ENCODE measurements around the gene IFT57. TPM values are rescaled to one million over a fixed set of nuclear protein-coding genes. Genes with fewer than 3 reads are reported as not detected.
"Not testable (repeated sequence)": the region's sequence is repeated elsewhere in the genome, so short reads cannot be mapped to it uniquely, and the experiment has no call there.

IFT57 gene
- total RNA-seq, 2 experiments from 2014 or later = 22.0 to 26.9 TPM

- peaks cover 5% of the 10 kb centered on the region for H3K4me1 Mint-ChIP-seq
These were observed 44.7 kb downstream of the IFT57 start for GRCh38 chr3:108177536-108177935.

GRCh38 chr3:108175352-108175751 lies 46.9 kb downstream of the IFT57 start:
- ATAC-seq (ENCODE audit: low read depth) = no peak
- no peaks in the 10 kb centered on the region for H3K27me3 Mint-ChIP-seq
- H3K4me1 Mint-ChIP-seq = peaks cover 9% of the 10 kb centered on the region
- DNase-seq = no peak
- POLR2A ChIA-PET = no interaction called here
- H3K27ac Mint-ChIP-seq = no peak overlapping the region
- H3K36me3 Mint-ChIP-seq = peaks cover 17% of the 10 kb centered on the region
- H3K9me3 Mint-ChIP-seq = no peaks in the 10 kb centered on the region
- peak overlapping the region; percentile 53 for H3K4me3 Mint-ChIP-seq

More at GRCh38 chr3:108177536-108177935, 44.7 kb downstream of the IFT57 start:
- DNase-seq = no peak
- H3K27me3 Mint-ChIP-seq = no peaks in the 10 kb centered on the region
- no peak overlapping the region for H3K4me3 Mint-ChIP-seq
- POLR2A ChIA-PET = no interaction called here
- peaks cover 16% of the 10 kb centered on the region for H3K36me3 Mint-ChIP-seq
- H3K27ac Mint-ChIP-seq = no peak overlapping the region
- no peak for ATAC-seq (ENCODE audit: low read depth)
- no peaks in the 10 kb centered on the region for H3K9me3 Mint-ChIP-seq

- Mint-ChIP-seq H3K36me3 (peaks cover 24% of the 10 kb centered on the region), H3K4me3 (no peak overlapping the region), H3K4me1 (peaks cover 15% of the 10 kb centered on the region), H3K27ac (no peak overlapping the region), H3K9me3 (peaks cover 4% of the 10 kb centered on the region), H3K27me3 (no peaks in the 10 kb centered on the region)
- ATAC-seq (ENCODE audit: low read depth) (no peak), DNase-seq (no peak)
- POLR2A ChIA-PET = no interaction called here
These were observed 51.1 kb downstream of the IFT57 start for GRCh38 chr3:108171106-108171505.

- DNase-seq (no peak), ATAC-seq (ENCODE audit: low read depth) (no peak)
- no peak overlapping the region for H3K4me3 Mint-ChIP-seq
- peaks cover 6% of the 10 kb centered on the region for H3K4me1 Mint-ChIP-seq
- H3K9me3 Mint-ChIP-seq = peaks cover 2% of the 10 kb centered on the region
- no peaks in the 10 kb centered on the region for H3K27me3 Mint-ChIP-seq
- H3K36me3 Mint-ChIP-seq = peaks cover 24% of the 10 kb centered on the region
- POLR2A ChIA-PET = no interaction called here
- H3K27ac Mint-ChIP-seq = no peak overlapping the region
These were observed 57.8 kb downstream of the IFT57 start for GRCh38 chr3:108164391-108164790.

- Mint-ChIP-seq H3K4me1 (peaks cover 4% of the 10 kb centered on the region), H3K27ac (no peak overlapping the region), H3K27me3 (no peaks in the 10 kb centered on the region), H3K9me3 (no peaks in the 10 kb centered on the region), H3K4me3 (no peak overlapping the region), H3K36me3 (peaks cover 9% of the 10 kb centered on the region)
- POLR2A ChIA-PET = no interaction called here
- no peak for ATAC-seq (ENCODE audit: low read depth)
- DNase-seq = no peak
These were observed 62.4 kb downstream of the IFT57 start for GRCh38 chr3:108159865-108160264.

GRCh38 chr3:108159105-108159504 lies 63.1 kb downstream of the IFT57 start:
- Mint-ChIP-seq H3K4me3 (no peak overlapping the region), H3K27ac (no peak overlapping the region), H3K9me3 (no peaks in the 10 kb centered on the region), H3K4me1 (peaks cover 4% of the 10 kb centered on the region), H3K27me3 (no peaks in the 10 kb centered on the region), H3K36me3 (peaks cover 9% of the 10 kb centered on the region)
- no peak for DNase-seq
- no peak for ATAC-seq (ENCODE audit: low read depth)
- POLR2A ChIA-PET = no interaction called here

GRCh38 chr3:108158251-108158650 lies 64.0 kb downstream of the IFT57 start:
- H3K36me3 Mint-ChIP-seq = peaks cover 9% of the 10 kb centered on the region
- H3K4me3 Mint-ChIP-seq = no peak overlapping the region
- no peaks in the 10 kb centered on the region for H3K9me3 Mint-ChIP-seq
- ATAC-seq (ENCODE audit: low read depth) = no peak
- H3K27me3 Mint-ChIP-seq = no peaks in the 10 kb centered on the region
- no peak for DNase-seq
- H3K4me1 Mint-ChIP-seq = peaks cover 8% of the 10 kb centered on the region
- POLR2A ChIA-PET = interaction anchor here (0.6 kb wide), 1 partner anchor 434 kb away, joined by 3 read pairs; no protein-coding TSS in a partner anchor
- no peak overlapping the region for H3K27ac Mint-ChIP-seq

GRCh38 chr3:108157273-108157672 lies 65.0 kb downstream of the IFT57 start:
- ATAC-seq (ENCODE audit: low read depth) (no peak), DNase-seq (no peak)
- Mint-ChIP-seq H3K9me3 (no peaks in the 10 kb centered on the region), H3K36me3 (peaks cover 9% of the 10 kb centered on the region), H3K4me3 (no peak overlapping the region), H3K4me1 (peaks cover 10% of the 10 kb centered on the region), H3K27me3 (no peaks in the 10 kb centered on the region), H3K27ac (no peak overlapping the region)
- POLR2A ChIA-PET = interaction anchor here (1.0 kb wide), 1 partner anchor 66 kb away, joined by 3 read pairs; no protein-coding TSS in a partner anchor

- POLR2A ChIA-PET = no interaction called here
- H3K4me1 Mint-ChIP-seq = peaks cover 10% of the 10 kb centered on the region
- no peak for DNase-seq
- no peaks in the 10 kb centered on the region for H3K9me3 Mint-ChIP-seq
- ATAC-seq (ENCODE audit: low read depth) = no peak
- H3K27ac Mint-ChIP-seq = no peak overlapping the region
- no peaks in the 10 kb centered on the region for H3K27me3 Mint-ChIP-seq
- H3K4me3 Mint-ChIP-seq = no peak overlapping the region
- H3K36me3 Mint-ChIP-seq = peaks cover 9% of the 10 kb centered on the region
These were observed 65.8 kb downstream of the IFT57 start for GRCh38 chr3:108156312-108156853.

- H3K27me3 Mint-ChIP-seq; ATAC-seq (ENCODE audit: low read depth); DNase-seq; H3K4me1 Mint-ChIP-seq; H3K9me3 Mint-ChIP-seq; POLR2A ChIA-PET; H3K36me3 Mint-ChIP-seq; H3K27ac Mint-ChIP-seq; H3K4me3 Mint-ChIP-seq: not testable (repeated sequence)
These were observed 66.6 kb downstream of the IFT57 start for GRCh38 chr3:108155642-108156041.

GRCh38 chr3:108153451-108153981 lies 68.7 kb downstream of the IFT57 start:
- POLR2A ChIA-PET = interaction anchor here (0.9 to 1.2 kb wide), 2 partner anchors 139 to 324 kb away, joined by 3 to 4 read pairs; no protein-coding TSS in a partner anchor
- Mint-ChIP-seq H3K4me3 (no peak overlapping the region), H3K27ac (peak overlapping the region; percentile 32), H3K9me3 (no peaks in the 10 kb centered on the region), H3K27me3 (no peaks in the 10 kb centered on the region), H3K36me3 (no peaks in the 10 kb centered on the region), H3K4me1 (peaks cover 9% of the 10 kb centered on the region)
- ATAC-seq (ENCODE audit: low read depth) (peak; percentile 82), DNase-seq (peak; percentile 44)

GRCh38 chr3:108152274-108152673 lies 70.0 kb downstream of the IFT57 start:
- H3K27ac Mint-ChIP-seq = no peak overlapping the region
- DNase-seq = no peak
- no peaks in the 10 kb centered on the region for H3K9me3 Mint-ChIP-seq
- H3K4me3 Mint-ChIP-seq = no peak overlapping the region
- no peak for ATAC-seq (ENCODE audit: low read depth)
- peaks cover 2% of the 10 kb centered on the region for H3K36me3 Mint-ChIP-seq
- H3K27me3 Mint-ChIP-seq = no peaks in the 10 kb centered on the region
- H3K4me1 Mint-ChIP-seq = peaks cover 9% of the 10 kb centered on the region
- POLR2A ChIA-PET = interaction anchor here (0.5 kb wide), 1 partner anchor 165 kb away, joined by 4 read pairs; no protein-coding TSS in a partner anchor

- Mint-ChIP-seq H3K4me1 (peaks cover 8% of the 10 kb centered on the region), H3K27me3 (no peaks in the 10 kb centered on the region), H3K27ac (no peak overlapping the region), H3K9me3 (peaks cover 8% of the 10 kb centered on the region), H3K36me3 (peaks cover 18% of the 10 kb centered on the region), H3K4me3 (no peak overlapping the region)
- POLR2A ChIA-PET = no interaction called here
- DNase-seq (no peak), ATAC-seq (ENCODE audit: low read depth) (no peak)
These were observed 72.0 kb downstream of the IFT57 start for GRCh38 chr3:108150200-108150599.

GRCh38 chr3:108146139-108146538 lies 76.1 kb downstream of the IFT57 start:
- Mint-ChIP-seq H3K4me3 (no peak overlapping the region), H3K4me1 (peaks cover 2% of the 10 kb centered on the region), H3K36me3 (peaks cover 40% of the 10 kb centered on the region), H3K9me3 (peaks cover 15% of the 10 kb centered on the region), H3K27ac (no peak overlapping the region), H3K27me3 (no peaks in the 10 kb centered on the region)
- POLR2A ChIA-PET = no interaction called here
- no peak for ATAC-seq (ENCODE audit: low read depth)
- DNase-seq = no peak

All from activated naive CD8-positive, alpha-beta T cell treated with anti-CD3 and anti-CD28 coated beads, Interleukin-2, amount 10 ng/mL, durations not matched to agents 7 days and 5 days (primary cell).